Measurements from ENCODE around the gene ISCA2.

ISCA2 gene

GRCh38 chr14:74541225-74541624 is 47.7 kb downstream of the ISCA2 start:
- Histone ChIP-seq H3K4me3 (ENCODE audit: low read length) (no peak overlapping the region), H3K4me1 (ENCODE audit: low read length) (no peaks in the 10 kb centered on the region), H3K9ac (ENCODE audit: low read length) (no peak overlapping the region), H3K27me3 (ENCODE audit: low read depth, low read length) (peaks cover 31% of the 10 kb centered on the region), H3K4me2 (ENCODE audit: low read length) (no peak overlapping the region), H3K79me2 (ENCODE audit: low read length) (no peaks in the 10 kb centered on the region), H3K27ac (ENCODE audit: low read length) (no peak overlapping the region), H4K20me1 (ENCODE audit: insufficient read depth, low read length) (no peaks in the 10 kb centered on the region), H3K9me3 (ENCODE audit: insufficient read depth, low read length) (no peaks in the 10 kb centered on the region), H2AFZ (ENCODE audit: low read depth, low read length) (no peak overlapping the region), H3K36me3 (replicated peaks; ENCODE audit: low read depth, low read length) (no peaks in the 10 kb centered on the region)
- TF ChIP-seq CTCF (IDR thresholded peaks at IDR 0.05; ENCODE audit: low read depth, low read length) (no peak), EZH2phosphoT487 (IDR thresholded peaks at IDR 0.05; ENCODE audit: low read depth) (no peak)

GRCh38 chr14:74542056-74542685 is 48.6 kb downstream of the ISCA2 start:
- no peak overlapping the region for H3K4me2 ChIP-seq (ENCODE audit: low read length)
- H3K27ac ChIP-seq (ENCODE audit: low read length) = no peak overlapping the region
- TF ChIP-seq EZH2phosphoT487 (IDR thresholded peaks at IDR 0.05; ENCODE audit: low read depth) (no peak), CTCF (IDR thresholded peaks at IDR 0.05; ENCODE audit: low read depth, low read length) (no peak)
- H3K27me3 ChIP-seq (ENCODE audit: low read depth, low read length) = peaks cover 31% of the 10 kb centered on the region
- no peaks in the 10 kb centered on the region for H3K4me1 ChIP-seq (ENCODE audit: low read length)
- H3K4me3 ChIP-seq (ENCODE audit: low read length) = no peak overlapping the region
- H3K79me2 ChIP-seq (ENCODE audit: low read length) = no peaks in the 10 kb centered on the region
- H3K36me3 ChIP-seq (replicated peaks; ENCODE audit: low read depth, low read length) = no peaks in the 10 kb centered on the region
- no peaks in the 10 kb centered on the region for H3K9me3 ChIP-seq (ENCODE audit: insufficient read depth, low read length)
- H3K9ac ChIP-seq (ENCODE audit: low read length) = no peak overlapping the region
- no peaks in the 10 kb centered on the region for H4K20me1 ChIP-seq (ENCODE audit: insufficient read depth, low read length)
- H2AFZ ChIP-seq (ENCODE audit: low read depth, low read length) = no peak overlapping the region

- Histone ChIP-seq H3K9me3 (ENCODE audit: insufficient read depth, low read length) (no peaks in the 10 kb centered on the region), H3K9ac (ENCODE audit: low read length) (no peak overlapping the region)
Measured at GRCh38 chr14:74543771-74544438, 50.3 kb downstream of the ISCA2 start.

More at GRCh38 chr14:74543771-74544438, 50.3 kb downstream of the ISCA2 start:
- Histone ChIP-seq H3K27ac (ENCODE audit: low read length) (no peak overlapping the region), H3K36me3 (replicated peaks; ENCODE audit: low read depth, low read length) (no peaks in the 10 kb centered on the region), H3K27me3 (ENCODE audit: low read depth, low read length) (peaks cover 36% of the 10 kb centered on the region), H3K79me2 (ENCODE audit: low read length) (no peaks in the 10 kb centered on the region), H4K20me1 (ENCODE audit: insufficient read depth, low read length) (no peaks in the 10 kb centered on the region), H3K4me1 (ENCODE audit: low read length) (no peaks in the 10 kb centered on the region), H3K4me2 (ENCODE audit: low read length) (no peak overlapping the region), H3K4me3 (ENCODE audit: low read length) (no peak overlapping the region), H2AFZ (ENCODE audit: low read depth, low read length) (no peak overlapping the region)
- TF ChIP-seq CTCF (IDR thresholded peaks at IDR 0.05; ENCODE audit: low read depth, low read length) (no peak), EZH2phosphoT487 (IDR thresholded peaks at IDR 0.05; ENCODE audit: low read depth) (no peak)

Measured in OCI-LY3 (cell line).